Ovary (tissue), 9 donors: Measurements from ENCODE around the gene BAK1. TPM values are rescaled to one million over a fixed set of nuclear protein-coding genes. Genes with fewer than 3 reads are reported as not detected.

Experiments used
- DNase-seq, 5 donors: peaks; one replicate each; pipeline ENCODE4 v3.0.0-alpha.2; 2019 to 2020
- H3K27ac ChIP-seq, 2 donors: fragments of 200-600 bp; one replicate each; pipeline versions ENCODE4 v1.5.1 to v1.8.0; 2019 to 2022
- H3K27me3 ChIP-seq: fragments of 200-600 bp; one replicate; pipeline ENCODE4 v1.8.0; 2022
- H3K36me3 ChIP-seq: fragments of 200-600 bp; sonication (generic); one replicate; pipeline ENCODE4 v1.5.1; 2019
- H3K4me1 ChIP-seq: one replicate; pipeline ENCODE4 v1.8.1; 2013; ENCODE audit warnings: mild to moderate bottlenecking, moderate library complexity; ENCODE audit not compliant: insufficient read depth
- H3K4me3 ChIP-seq: fragments of 200-600 bp; sonication (generic); one replicate; pipeline ENCODE4 v1.5.1; 2017
- H3K9me3 ChIP-seq, 2 donors: fragments of 200-600 bp in 1 of 2; sonication (generic) in 1 of 2; one replicate each; pipeline versions ENCODE4 v1.5.1 to v1.8.1; 2013 to 2019; ENCODE audit warnings: mild to moderate bottlenecking in 1 of 2, moderate library complexity in 1 of 2
- CTCF ChIP-seq, 3 donors: fragments of 450-650 bp in 2 of 3; fragments of 200-600 bp in 1 of 3; IDR thresholded peaks; one replicate each; pipeline versions ENCODE4 v1.5.1 to v1.8.0; 2016 to 2022; ENCODE audit warnings: antibody characterized with exemption in 3 of 3, mild to moderate bottlenecking in 1 of 3
- EP300 ChIP-seq: sonication (generic); formaldehyde crosslinking; IDR thresholded peaks from one replicate; pipeline ENCODE4 v1.6.1; 2017; ENCODE audit warnings: antibody characterized with exemption
- POLR2A ChIP-seq: fragments of 450-650 bp; IDR thresholded peaks from one replicate; pipeline ENCODE4 v1.6.1; 2017; ENCODE audit warnings: antibody characterized with exemption, mild to moderate bottlenecking, moderate library complexity
- WGBS, 3 donors: extraction: QIAGEN DNeasy Blood & Tissue Kit in 1 of 3; methylation state at CpG; one replicate each; pipeline versions ENCODE4 v1.1.5 to v1.1.7; 2013 to 2017; 5-methylcytosine and 5-hydroxymethylcytosine counted together
- intact Hi-C, 4 donors: fragments of 100-400 bp; cut with DNase I; formaldehyde crosslinking; loops; one replicate each; pipeline versions ENCODE4 v1.11.0 to v1.15.1; 2022 to 2023
- polyA plus RNA-seq, 2 donors: library from polyadenylated mRNA; stranded (reverse); fragments of 200-250 nt in 1 of 2; fragments of 350-450 nt in 1 of 2; fragmentation: Illumina TruSeq in 1 of 2; extraction: RNeasy Lipid Tissue Mini Kit (QIAGEN cat#74804) in 1 of 2; gene quantifications; one replicate each; pipeline ENCODE4 v1.2.3, GENCODE V29; 2013 to 2014
- total RNA-seq, 7 donors: library from RNA; depleted of rRNA in 2 of 7; stranded (reverse); fragments of >200 nt in 2 of 7; fragmentation: NEBNext Ultra II Directional in 3 of 7; extraction: Animal tissue kit (Norgen Biotek cat#: 25700) in 3 of 7; gene quantifications; one replicate each; pipeline versions ENCODE4 v1.1.0 to v1.2.4, GENCODE V29; 2016 to 2023
- donor health status: DM: no; HTN: no; CAD: no; lungs with moderate emphysema.
- donor health status: DM: no; HTN: no; CAD: no.
- donor health status: Bipolar disorder and iron deficiency.
- donor health status: DM: yes; HTN: yes; CAD: no.
- donor health status: DM: no; HTN: no; CAD: no.
- donor health status: DM: yes; HTN: yes; CAD: no.

BAK1 gene
- total and polyA plus RNA-seq, 9 donors: 3.9 to 16.9 (median 10.4) TPM

GRCh38 chr6:33616113-33616512 is 36.0 kb upstream of the BAK1 start:
- TF ChIP-seq EP300 (no peak), CTCF (IDR thresholded peaks at IDR 0.05) (no peak), POLR2A (no peak)
- H3K27ac ChIP-seq: no peak overlapping the region
- no peaks in the 10 kb centered on the region for H3K4me1 ChIP-seq
- 89 to 91% methylated on average over 2 of the region's 2 CpGs; no CpG with 5 or more reads in 1 of the 3 donors for WGBS, 3 donors
- H3K9me3 ChIP-seq: no peaks in the 10 kb centered on the region
- H3K4me3 ChIP-seq: no peak overlapping the region
- DNase-seq: no peak
- no peaks in the 10 kb centered on the region for H3K27me3 ChIP-seq
- intact Hi-C loops: no loop called here
- H3K36me3 ChIP-seq: no peaks in the 10 kb centered on the region

GRCh38 chr6:33613795-33614168 is 33.7 kb upstream of the BAK1 start:
- WGBS, 3 donors: 72 to 77% (median 75%) methylated on average over 9 to 10 of the region's 10 CpGs
- H3K4me3 ChIP-seq: no peak overlapping the region
- H3K36me3 ChIP-seq: no peaks in the 10 kb centered on the region
- intact Hi-C loops: no loop called here
- H3K4me1 ChIP-seq: no peaks in the 10 kb centered on the region
- no peak overlapping the region for H3K27ac ChIP-seq
- H3K27me3 ChIP-seq: no peaks in the 10 kb centered on the region
- no peak for TF ChIP-seq CTCF (IDR thresholded peaks at IDR 0.05)
- TF ChIP-seq POLR2A: no peak
- no peak for TF ChIP-seq EP300
- no peaks in the 10 kb centered on the region for H3K9me3 ChIP-seq
- no peak for DNase-seq

- intact Hi-C loops: no loop called here
- no peaks in the 10 kb centered on the region for H3K27me3 ChIP-seq
- no peaks in the 10 kb centered on the region for H3K4me1 ChIP-seq
- no peak overlapping the region for H3K4me3 ChIP-seq
- TF ChIP-seq POLR2A (no peak), CTCF (IDR thresholded peaks at IDR 0.05) (no peak), EP300 (no peak)
- H3K27ac ChIP-seq: no peak overlapping the region
- DNase-seq: no peak
- H3K36me3 ChIP-seq: no peaks in the 10 kb centered on the region
- H3K9me3 ChIP-seq: no peaks in the 10 kb centered on the region
- 78 to 82% (median 79%) methylated on average over 8 of the region's 8 CpGs for WGBS, 3 donors
These were observed 33.2 kb upstream of the BAK1 start for GRCh38 chr6:33613146-33613794.

- no peaks in the 10 kb centered on the region for H3K27me3 ChIP-seq
- DNase-seq: peak in 2 of 5 donors; percentile 44 to 67
- H3K4me1 ChIP-seq: no peaks in the 10 kb centered on the region
- H3K36me3 ChIP-seq: no peaks in the 10 kb centered on the region
- no peaks in the 10 kb centered on the region for H3K9me3 ChIP-seq
- H3K27ac ChIP-seq: no peak overlapping the region
- intact Hi-C loops: no loop called here
- no peak overlapping the region for H3K4me3 ChIP-seq
- 61 to 68% (median 62%) methylated on average over 22 of the region's 22 CpGs for WGBS, 3 donors
- no peak for TF ChIP-seq POLR2A
- no peak for TF ChIP-seq CTCF (IDR thresholded peaks at IDR 0.05)
- no peak for TF ChIP-seq EP300
These were observed 31.0 kb upstream of the BAK1 start for GRCh38 chr6:33610779-33611732.
